SK-N-SH (cell line): ENCODE data around the gene PRKD2.

Source experiments
- FOXM1 ChIP-seq: IDR thresholded peaks from 2 replicates; pipeline ENCODE4 v1.4.0; 2012; ENCODE audit warnings: low read depth, mild to moderate bottlenecking
- GATA2 ChIP-seq: sonication (generic); formaldehyde crosslinking; IDR thresholded peaks from 2 replicates; pipeline ENCODE4 v1.5.0; 2020; ENCODE audit warnings: mild to moderate bottlenecking, missing genetic modification reagents
- MXI1 ChIP-seq: IDR thresholded peaks from 2 replicates; pipeline ENCODE4 v1.6.1; 2012; ENCODE audit warnings: mild to moderate bottlenecking, low read depth, low read length, improper control_type of control experiment
- NFIC ChIP-seq: IDR thresholded peaks from 2 replicates; pipeline ENCODE4 v1.4.0; 2012; ENCODE audit warnings: borderline replicate concordance
- RCOR1 ChIP-seq: fragments of 150-350 bp; IDR thresholded peaks from 2 replicates; pipeline ENCODE4 v1.6.1; 2017; ENCODE audit warnings: antibody characterized with exemption, low read length
- RFX5 ChIP-seq: IDR thresholded peaks from 2 replicates; pipeline ENCODE4 v1.6.1; 2012; ENCODE audit warnings: mild to moderate bottlenecking, improper control_type of control experiment, low read length
- TCF12 ChIP-seq: IDR thresholded peaks from 2 replicates; pipeline ENCODE4 v1.4.0; 2012
- TF ChIP-seq, protein P1 (sequence below): fragments of 200-600 bp; sonication (generic); IDR thresholded peaks from 2 replicates; pipeline ENCODE4 v1.6.1; 2017; ENCODE audit warnings: antibody characterized with exemption, mild to moderate bottlenecking, moderate library complexity
- TF ChIP-seq, protein P2 (sequence below): IDR thresholded peaks from 2 replicates; pipeline ENCODE4 v1.4.0; 2012; ENCODE audit warnings: low read depth, borderline replicate concordance
- TF ChIP-seq, protein P3 (sequence below): IDR thresholded peaks from 2 replicates; pipeline ENCODE4 v1.6.1; 2012; ENCODE audit warnings: mild to moderate bottlenecking, low read depth, low read length, moderate library complexity
- TF ChIP-seq, protein P4 (sequence below): fragments of 150-350 bp; IDR thresholded peaks from 2 replicates; pipeline ENCODE4 v1.6.1; 2017; ENCODE audit warnings: antibody characterized with exemption, low read length, low read depth, borderline replicate concordance

DNA sequence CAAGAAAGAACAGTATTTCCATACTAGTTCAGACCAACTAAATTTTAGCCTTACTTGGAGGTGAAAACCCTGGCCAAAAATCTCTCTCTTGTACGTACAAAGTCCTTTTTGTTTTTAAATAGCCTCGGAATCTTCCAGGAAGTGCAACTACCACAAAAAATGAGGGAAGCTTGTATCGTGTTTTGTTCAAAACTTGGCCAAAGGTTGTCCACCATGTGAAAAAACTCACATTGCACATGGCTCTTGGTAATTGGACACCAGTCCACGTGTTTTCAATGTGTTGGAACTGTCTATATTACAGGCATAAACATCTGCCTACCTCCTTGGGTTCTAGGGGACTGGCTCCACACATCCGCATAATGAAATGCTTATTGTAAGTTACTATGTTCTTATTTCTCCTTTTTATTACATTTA is 44.5 kb upstream of the PRKD2 start:
- TF ChIP-seq, protein P1, sequence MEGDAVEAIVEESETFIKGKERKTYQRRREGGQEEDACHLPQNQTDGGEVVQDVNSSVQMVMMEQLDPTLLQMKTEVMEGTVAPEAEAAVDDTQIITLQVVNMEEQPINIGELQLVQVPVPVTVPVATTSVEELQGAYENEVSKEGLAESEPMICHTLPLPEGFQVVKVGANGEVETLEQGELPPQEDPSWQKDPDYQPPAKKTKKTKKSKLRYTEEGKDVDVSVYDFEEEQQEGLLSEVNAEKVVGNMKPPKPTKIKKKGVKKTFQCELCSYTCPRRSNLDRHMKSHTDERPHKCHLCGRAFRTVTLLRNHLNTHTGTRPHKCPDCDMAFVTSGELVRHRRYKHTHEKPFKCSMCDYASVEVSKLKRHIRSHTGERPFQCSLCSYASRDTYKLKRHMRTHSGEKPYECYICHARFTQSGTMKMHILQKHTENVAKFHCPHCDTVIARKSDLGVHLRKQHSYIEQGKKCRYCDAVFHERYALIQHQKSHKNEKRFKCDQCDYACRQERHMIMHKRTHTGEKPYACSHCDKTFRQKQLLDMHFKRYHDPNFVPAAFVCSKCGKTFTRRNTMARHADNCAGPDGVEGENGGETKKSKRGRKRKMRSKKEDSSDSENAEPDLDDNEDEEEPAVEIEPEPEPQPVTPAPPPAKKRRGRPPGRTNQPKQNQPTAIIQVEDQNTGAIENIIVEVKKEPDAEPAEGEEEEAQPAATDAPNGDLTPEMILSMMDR: no peak
- TF ChIP-seq, protein P2, sequence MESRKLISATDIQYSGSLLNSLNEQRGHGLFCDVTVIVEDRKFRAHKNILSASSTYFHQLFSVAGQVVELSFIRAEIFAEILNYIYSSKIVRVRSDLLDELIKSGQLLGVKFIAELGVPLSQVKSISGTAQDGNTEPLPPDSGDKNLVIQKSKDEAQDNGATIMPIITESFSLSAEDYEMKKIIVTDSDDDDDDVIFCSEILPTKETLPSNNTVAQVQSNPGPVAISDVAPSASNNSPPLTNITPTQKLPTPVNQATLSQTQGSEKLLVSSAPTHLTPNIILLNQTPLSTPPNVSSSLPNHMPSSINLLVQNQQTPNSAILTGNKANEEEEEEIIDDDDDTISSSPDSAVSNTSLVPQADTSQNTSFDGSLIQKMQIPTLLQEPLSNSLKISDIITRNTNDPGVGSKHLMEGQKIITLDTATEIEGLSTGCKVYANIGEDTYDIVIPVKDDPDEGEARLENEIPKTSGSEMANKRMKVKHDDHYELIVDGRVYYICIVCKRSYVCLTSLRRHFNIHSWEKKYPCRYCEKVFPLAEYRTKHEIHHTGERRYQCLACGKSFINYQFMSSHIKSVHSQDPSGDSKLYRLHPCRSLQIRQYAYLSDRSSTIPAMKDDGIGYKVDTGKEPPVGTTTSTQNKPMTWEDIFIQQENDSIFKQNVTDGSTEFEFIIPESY: no peak
- TF ChIP-seq FOXM1 (no peak), RFX5 (no peak), NFIC (no peak), TCF12 (no peak), RCOR1 (no peak), GATA2 (CRISPR knock-in tag) (no peak), MXI1 (no peak)
- TF ChIP-seq, protein P3, sequence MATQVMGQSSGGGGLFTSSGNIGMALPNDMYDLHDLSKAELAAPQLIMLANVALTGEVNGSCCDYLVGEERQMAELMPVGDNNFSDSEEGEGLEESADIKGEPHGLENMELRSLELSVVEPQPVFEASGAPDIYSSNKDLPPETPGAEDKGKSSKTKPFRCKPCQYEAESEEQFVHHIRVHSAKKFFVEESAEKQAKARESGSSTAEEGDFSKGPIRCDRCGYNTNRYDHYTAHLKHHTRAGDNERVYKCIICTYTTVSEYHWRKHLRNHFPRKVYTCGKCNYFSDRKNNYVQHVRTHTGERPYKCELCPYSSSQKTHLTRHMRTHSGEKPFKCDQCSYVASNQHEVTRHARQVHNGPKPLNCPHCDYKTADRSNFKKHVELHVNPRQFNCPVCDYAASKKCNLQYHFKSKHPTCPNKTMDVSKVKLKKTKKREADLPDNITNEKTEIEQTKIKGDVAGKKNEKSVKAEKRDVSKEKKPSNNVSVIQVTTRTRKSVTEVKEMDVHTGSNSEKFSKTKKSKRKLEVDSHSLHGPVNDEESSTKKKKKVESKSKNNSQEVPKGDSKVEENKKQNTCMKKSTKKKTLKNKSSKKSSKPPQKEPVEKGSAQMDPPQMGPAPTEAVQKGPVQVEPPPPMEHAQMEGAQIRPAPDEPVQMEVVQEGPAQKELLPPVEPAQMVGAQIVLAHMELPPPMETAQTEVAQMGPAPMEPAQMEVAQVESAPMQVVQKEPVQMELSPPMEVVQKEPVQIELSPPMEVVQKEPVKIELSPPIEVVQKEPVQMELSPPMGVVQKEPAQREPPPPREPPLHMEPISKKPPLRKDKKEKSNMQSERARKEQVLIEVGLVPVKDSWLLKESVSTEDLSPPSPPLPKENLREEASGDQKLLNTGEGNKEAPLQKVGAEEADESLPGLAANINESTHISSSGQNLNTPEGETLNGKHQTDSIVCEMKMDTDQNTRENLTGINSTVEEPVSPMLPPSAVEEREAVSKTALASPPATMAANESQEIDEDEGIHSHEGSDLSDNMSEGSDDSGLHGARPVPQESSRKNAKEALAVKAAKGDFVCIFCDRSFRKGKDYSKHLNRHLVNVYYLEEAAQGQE: no peak
- TF ChIP-seq, protein P4, sequence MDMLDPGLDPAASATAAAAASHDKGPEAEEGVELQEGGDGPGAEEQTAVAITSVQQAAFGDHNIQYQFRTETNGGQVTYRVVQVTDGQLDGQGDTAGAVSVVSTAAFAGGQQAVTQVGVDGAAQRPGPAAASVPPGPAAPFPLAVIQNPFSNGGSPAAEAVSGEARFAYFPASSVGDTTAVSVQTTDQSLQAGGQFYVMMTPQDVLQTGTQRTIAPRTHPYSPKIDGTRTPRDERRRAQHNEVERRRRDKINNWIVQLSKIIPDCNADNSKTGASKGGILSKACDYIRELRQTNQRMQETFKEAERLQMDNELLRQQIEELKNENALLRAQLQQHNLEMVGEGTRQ: no peak
